Measurements from ENCODE around the gene TBC1D9B. TPM values are rescaled to one million over a fixed set of nuclear protein-coding genes. Genes with fewer than 3 reads are reported as not detected.

TBC1D9B gene
- total RNA-seq, 2 experiments from 2014 or later, result 70.5 to 72.7 TPM

DNA sequence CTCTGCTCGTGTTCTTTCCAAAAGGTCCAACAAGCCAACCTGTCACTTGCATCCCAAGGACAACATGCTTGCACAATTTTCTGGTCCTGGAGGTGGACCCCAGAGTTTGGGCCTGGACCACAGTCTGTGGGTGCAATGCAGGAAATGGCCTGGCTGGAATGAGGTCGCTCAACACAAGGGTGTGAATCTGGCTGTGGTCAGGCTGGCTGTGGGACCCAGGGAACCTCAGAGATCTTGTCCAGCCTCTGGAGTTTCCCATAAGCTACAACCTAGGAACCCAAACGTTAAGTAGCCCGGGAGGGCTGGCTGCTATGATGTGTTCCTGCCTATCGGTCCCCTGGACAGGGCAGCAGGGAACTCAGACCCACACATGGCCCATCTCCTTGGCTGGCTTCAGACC is 15.4 kb downstream of the TBC1D9B start:
- Mint-ChIP-seq H3K4me1 (ENCODE audit: low read depth) (no peaks in the 10 kb centered on the region), H3K27ac (no peak overlapping the region), H3K4me3 (no peak overlapping the region), H3K36me3 (ENCODE audit: low read depth) (peaks cover 24% of the 10 kb centered on the region), H3K9me3 (ENCODE audit: insufficient read depth) (no peaks in the 10 kb centered on the region), H3K27me3 (ENCODE audit: low read depth) (no peaks in the 10 kb centered on the region)
- DNase-seq (no peak), ATAC-seq (no peak)
- CTCF ChIA-PET, result no interaction called here
- POLR2A ChIA-PET, result no interaction called here

DNA sequence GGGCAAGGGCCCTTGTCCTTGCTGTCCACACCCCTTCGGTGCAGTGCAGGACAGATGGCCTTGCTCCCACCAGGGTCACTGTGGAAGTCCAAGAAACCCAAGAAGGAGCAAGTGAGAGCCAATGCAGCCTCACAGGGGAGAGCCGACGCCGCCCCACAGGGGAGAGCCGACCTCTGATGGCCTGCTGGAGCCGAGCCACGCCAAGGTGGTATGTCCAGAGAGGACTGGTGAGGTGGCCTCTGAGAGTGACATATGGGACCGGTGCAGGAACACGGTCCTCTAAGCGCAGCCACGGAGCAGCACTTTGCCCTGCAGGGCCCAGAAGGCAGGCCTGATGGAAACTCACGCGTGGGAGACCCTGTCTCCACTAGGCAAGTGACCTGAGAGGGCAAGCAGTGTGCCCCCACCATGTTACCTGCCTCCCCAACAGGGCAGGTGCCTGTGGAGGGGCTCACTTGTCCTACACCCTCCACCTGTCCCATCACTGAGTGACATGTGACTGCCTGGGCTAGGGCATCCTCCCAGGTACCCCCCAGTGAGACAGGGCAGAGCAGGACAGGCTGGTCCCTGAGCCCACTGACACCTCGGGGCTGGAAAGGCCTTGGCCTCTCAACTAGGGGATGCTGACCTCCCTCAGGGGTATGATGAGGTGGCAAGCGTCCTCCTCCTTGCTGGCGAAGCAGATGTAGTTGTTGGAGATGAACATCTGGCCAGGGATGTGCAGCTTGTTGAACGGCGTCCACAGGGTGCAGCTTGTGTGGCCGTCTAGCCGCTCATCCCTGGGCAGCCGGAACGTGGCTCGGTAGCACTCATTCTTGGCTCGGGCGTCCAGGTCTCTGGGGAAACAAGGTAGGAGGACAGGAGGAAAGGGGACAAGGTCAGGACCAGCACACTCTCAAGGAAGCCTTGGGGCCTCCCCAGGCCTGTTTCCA is 16.7 kb downstream of the TBC1D9B start:
- no peaks in the 10 kb centered on the region for H3K27me3 Mint-ChIP-seq (ENCODE audit: low read depth)
- H3K27ac Mint-ChIP-seq, result no peak overlapping the region
- no peak for ATAC-seq
- POLR2A ChIA-PET, result no interaction called here
- CTCF ChIA-PET, result no interaction called here
- H3K4me3 Mint-ChIP-seq, result no peak overlapping the region
- no peaks in the 10 kb centered on the region for H3K4me1 Mint-ChIP-seq (ENCODE audit: low read depth)
- H3K9me3 Mint-ChIP-seq (ENCODE audit: insufficient read depth), result no peaks in the 10 kb centered on the region
- peaks cover 37% of the 10 kb centered on the region for H3K36me3 Mint-ChIP-seq (ENCODE audit: low read depth)
- DNase-seq, result no peak

DNA sequence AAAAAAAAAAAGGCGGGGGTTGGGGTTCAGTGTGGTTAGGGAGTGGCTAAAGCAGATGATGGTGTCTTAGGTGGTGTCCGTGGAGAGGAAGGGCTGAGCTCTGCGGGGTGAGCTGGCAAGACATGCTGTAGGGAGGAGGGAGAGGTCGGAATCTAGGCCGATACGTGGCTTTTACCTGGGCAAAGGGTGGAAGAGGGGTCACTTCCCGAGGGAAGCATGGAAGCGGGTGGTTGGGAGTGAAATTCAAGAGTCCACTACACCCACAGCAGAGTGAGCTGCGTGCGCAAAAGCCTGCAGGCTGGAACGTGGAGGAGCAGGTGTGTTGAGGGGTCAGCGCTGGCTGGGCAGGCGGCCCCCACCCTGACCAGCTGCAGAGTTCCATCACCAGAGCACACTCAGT is 17.8 kb downstream of the TBC1D9B start:
- Mint-ChIP-seq H3K9me3 (ENCODE audit: insufficient read depth) (peaks cover 8% of the 10 kb centered on the region), H3K27ac (no peak overlapping the region), H3K27me3 (ENCODE audit: low read depth) (no peaks in the 10 kb centered on the region), H3K36me3 (ENCODE audit: low read depth) (peaks cover 46% of the 10 kb centered on the region), H3K4me3 (no peak overlapping the region), H3K4me1 (ENCODE audit: low read depth) (no peaks in the 10 kb centered on the region)
- DNase-seq (no peak), ATAC-seq (no peak)
- POLR2A ChIA-PET, result interaction anchor here (0.9 kb wide), 1 partner anchor 15 kb away, joined by 3 read pairs; no protein-coding TSS in a partner anchor
- CTCF ChIA-PET, result no interaction called here

GRCh38 chr5:179887802-179888201 is 19.9 kb downstream of the TBC1D9B start:
- H3K4me1 Mint-ChIP-seq (ENCODE audit: low read depth), result no peaks in the 10 kb centered on the region
- ATAC-seq (no peak), DNase-seq (no peak)
- H3K9me3 Mint-ChIP-seq (ENCODE audit: insufficient read depth), result peaks cover 17% of the 10 kb centered on the region
- ChIA-PET CTCF (no interaction called here), POLR2A (no interaction called here)
- no peak overlapping the region for H3K4me3 Mint-ChIP-seq
- H3K27me3 Mint-ChIP-seq (ENCODE audit: low read depth), result no peaks in the 10 kb centered on the region
- no peak overlapping the region for H3K27ac Mint-ChIP-seq
- H3K36me3 Mint-ChIP-seq (ENCODE audit: low read depth), result peaks cover 64% of the 10 kb centered on the region

DNA sequence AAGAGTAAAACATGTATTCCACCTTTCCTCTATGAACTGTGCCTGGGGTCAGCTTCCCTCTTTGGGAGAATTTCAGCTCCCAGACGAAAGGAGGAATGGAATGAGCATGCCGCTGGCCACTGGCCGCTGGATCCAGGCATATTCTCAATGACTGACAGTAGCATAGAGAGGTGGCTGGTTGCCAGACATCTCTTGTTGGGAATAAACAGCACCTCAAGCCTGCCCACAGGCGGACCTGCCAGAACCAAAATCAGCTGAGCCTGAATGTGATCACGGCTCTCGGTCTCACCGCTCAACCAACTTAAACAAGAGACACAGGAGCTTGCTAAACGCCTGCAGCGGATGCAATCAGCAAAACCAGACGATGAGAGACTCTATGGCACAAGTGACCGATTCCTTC is 20.6 kb downstream of the TBC1D9B start:
- Mint-ChIP-seq H3K9me3 (ENCODE audit: insufficient read depth) (peaks cover 17% of the 10 kb centered on the region), H3K4me3 (no peak overlapping the region), H3K36me3 (ENCODE audit: low read depth) (peaks cover 67% of the 10 kb centered on the region), H3K27me3 (ENCODE audit: low read depth) (no peaks in the 10 kb centered on the region), H3K27ac (no peak overlapping the region), H3K4me1 (ENCODE audit: low read depth) (no peaks in the 10 kb centered on the region)
- DNase-seq (no peak), ATAC-seq (no peak)
- ChIA-PET POLR2A (no interaction called here), CTCF (no interaction called here)

DNA sequence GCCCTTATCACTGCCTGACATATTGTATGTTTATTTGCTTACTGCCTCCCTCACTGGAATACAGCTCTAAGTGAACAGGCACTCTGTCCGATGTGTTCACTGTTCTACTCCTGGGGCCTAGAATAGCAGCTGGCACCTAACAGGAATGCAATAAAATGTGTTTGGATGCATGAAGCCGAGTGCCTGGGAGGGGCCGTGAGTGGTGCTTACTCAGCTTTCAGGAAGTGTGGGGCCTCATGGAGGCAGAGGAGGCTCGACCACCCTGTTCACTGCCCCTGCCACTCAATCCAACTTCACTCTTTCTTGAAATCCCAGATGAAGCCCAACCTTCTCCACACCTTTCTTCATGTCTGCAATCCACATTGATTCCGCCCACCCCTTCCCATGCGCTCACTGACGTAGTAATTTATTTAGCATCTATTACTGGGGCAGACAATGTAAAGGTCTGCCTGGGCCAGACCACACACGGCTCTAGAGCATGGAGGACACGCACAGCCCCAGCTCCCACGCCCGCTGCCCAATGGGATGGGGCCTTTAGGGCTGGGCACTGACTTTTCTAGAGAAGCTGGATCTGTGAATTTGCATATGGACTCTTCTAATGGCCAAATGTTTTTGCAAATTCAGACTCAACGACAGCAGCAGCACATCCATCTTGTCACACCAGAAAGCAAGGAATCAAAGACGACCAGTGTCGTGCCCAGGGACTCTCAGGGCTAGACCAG is 21.3 kb downstream of the TBC1D9B start:
- no peak overlapping the region for H3K4me3 Mint-ChIP-seq
- DNase-seq (no peak), ATAC-seq (no peak)
- H3K27ac Mint-ChIP-seq, result no peak overlapping the region
- H3K9me3 Mint-ChIP-seq (ENCODE audit: insufficient read depth), result peaks cover 17% of the 10 kb centered on the region
- H3K27me3 Mint-ChIP-seq (ENCODE audit: low read depth), result no peaks in the 10 kb centered on the region
- no peaks in the 10 kb centered on the region for H3K4me1 Mint-ChIP-seq (ENCODE audit: low read depth)
- ChIA-PET CTCF (no interaction called here), POLR2A (no interaction called here)
- H3K36me3 Mint-ChIP-seq (ENCODE audit: low read depth), result peaks cover 67% of the 10 kb centered on the region

- Mint-ChIP-seq H3K4me3 (no peak overlapping the region), H3K36me3 (ENCODE audit: low read depth) (peaks cover 67% of the 10 kb centered on the region), H3K27ac (no peak overlapping the region), H3K9me3 (ENCODE audit: insufficient read depth) (peaks cover 17% of the 10 kb centered on the region), H3K27me3 (ENCODE audit: low read depth) (no peaks in the 10 kb centered on the region), H3K4me1 (ENCODE audit: low read depth) (no peaks in the 10 kb centered on the region)
- DNase-seq (no peak), ATAC-seq (no peak)
- ChIA-PET CTCF (no interaction called here), POLR2A (no interaction called here)
Measured at GRCh38 chr5:179885491-179886090, 22.1 kb downstream of the TBC1D9B start.

- peaks cover 17% of the 10 kb centered on the region for H3K9me3 Mint-ChIP-seq (ENCODE audit: insufficient read depth)
- ChIA-PET CTCF (interaction anchor here (0.5 to 1.1 kb wide), 2 partner anchors 8 to 23 kb away, joined by 3 read pairs; no protein-coding TSS in a partner anchor), POLR2A (no interaction called here)
- no peaks in the 10 kb centered on the region for H3K27me3 Mint-ChIP-seq (ENCODE audit: low read depth)
- no peak overlapping the region for H3K27ac Mint-ChIP-seq
- ATAC-seq, result no peak
- DNase-seq, result no peak
- H3K4me3 Mint-ChIP-seq, result no peak overlapping the region
- H3K36me3 Mint-ChIP-seq (ENCODE audit: low read depth), result peaks cover 56% of the 10 kb centered on the region
- H3K4me1 Mint-ChIP-seq (ENCODE audit: low read depth), result no peaks in the 10 kb centered on the region
Measured at GRCh38 chr5:179883163-179883562, 24.5 kb downstream of the TBC1D9B start.

GRCh38 chr5:179882338-179882737 is 25.4 kb downstream of the TBC1D9B start:
- ChIA-PET POLR2A (no interaction called here), CTCF (interaction anchor here (1.3 kb wide), 1 partner anchor 21 kb away, joined by 3 read pairs; no protein-coding TSS in a partner anchor)
- DNase-seq, result no peak

DNA sequence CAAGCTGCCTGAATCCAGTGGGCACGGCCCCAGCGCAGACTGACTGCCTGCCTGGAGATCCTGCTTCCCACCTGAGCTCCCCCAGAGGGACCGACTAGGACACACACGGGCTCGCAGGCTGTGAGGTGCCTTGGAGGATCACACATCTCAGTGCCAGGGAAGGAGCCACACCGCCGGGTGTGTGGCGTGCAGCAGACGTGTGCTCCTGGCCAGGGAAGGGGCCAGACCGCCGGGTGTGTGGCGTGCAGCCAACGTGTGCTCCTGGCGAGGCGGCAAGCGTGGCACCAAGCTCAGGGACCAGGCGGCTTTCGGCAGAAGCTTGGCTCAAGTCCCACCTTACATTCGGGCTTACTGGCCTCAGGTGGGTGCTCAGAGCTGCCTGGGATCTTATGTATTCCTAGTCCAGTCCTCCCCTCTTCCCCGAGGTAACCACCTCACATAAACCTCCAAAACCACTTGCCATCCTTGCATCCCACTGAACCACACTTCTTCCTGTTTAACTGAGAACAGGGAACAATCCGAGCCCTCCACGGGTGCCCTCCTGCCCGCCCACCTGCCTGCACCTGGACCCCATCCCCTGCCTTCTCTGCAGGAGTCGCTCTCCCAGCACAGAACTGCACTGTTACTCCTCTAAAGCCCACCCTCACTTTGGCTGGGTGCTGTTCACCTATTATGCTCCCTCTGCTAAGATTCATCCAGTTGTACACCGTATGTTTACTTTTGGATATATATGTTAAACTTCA is 26.7 kb downstream of the TBC1D9B start:
- no peak for DNase-seq
- Mint-ChIP-seq H3K27ac (no peak overlapping the region), H3K36me3 (ENCODE audit: low read depth) (peaks cover 45% of the 10 kb centered on the region), H3K4me3 (no peak overlapping the region), H3K4me1 (ENCODE audit: low read depth) (no peaks in the 10 kb centered on the region), H3K27me3 (ENCODE audit: low read depth) (no peaks in the 10 kb centered on the region), H3K9me3 (ENCODE audit: insufficient read depth) (peaks cover 17% of the 10 kb centered on the region)
- ATAC-seq, result no peak
- CTCF ChIA-PET, result no interaction called here
- POLR2A ChIA-PET, result interaction anchor here (0.6 kb wide), 1 partner anchor 20 kb away, joined by 4 read pairs; no protein-coding TSS in a partner anchor

More at GRCh38 chr5:179882338-179882737, 25.4 kb downstream of the TBC1D9B start:
- peaks cover 54% of the 10 kb centered on the region for H3K36me3 Mint-ChIP-seq (ENCODE audit: low read depth)
- H3K4me3 Mint-ChIP-seq, result no peak overlapping the region
- H3K4me1 Mint-ChIP-seq (ENCODE audit: low read depth), result no peaks in the 10 kb centered on the region
- no peaks in the 10 kb centered on the region for H3K27me3 Mint-ChIP-seq (ENCODE audit: low read depth)
- no peak overlapping the region for H3K27ac Mint-ChIP-seq
- H3K9me3 Mint-ChIP-seq (ENCODE audit: insufficient read depth), result peaks cover 17% of the 10 kb centered on the region
- ATAC-seq, result no peak

- ATAC-seq (no peak), DNase-seq (no peak)
- no peak overlapping the region for H3K4me3 Mint-ChIP-seq
- no peaks in the 10 kb centered on the region for H3K27me3 Mint-ChIP-seq (ENCODE audit: low read depth)
- H3K9me3 Mint-ChIP-seq (ENCODE audit: insufficient read depth), result peaks cover 11% of the 10 kb centered on the region
- CTCF ChIA-PET, result no interaction called here
- H3K27ac Mint-ChIP-seq, result no peak overlapping the region
- H3K36me3 Mint-ChIP-seq (ENCODE audit: low read depth), result peaks cover 39% of the 10 kb centered on the region
- no peaks in the 10 kb centered on the region for H3K4me1 Mint-ChIP-seq (ENCODE audit: low read depth)
- POLR2A ChIA-PET, result interaction anchor here (0.6 kb wide), 1 partner anchor 12 kb away, joined by 3 read pairs; no protein-coding TSS in a partner anchor
Measured at GRCh38 chr5:179880066-179880650, 27.5 kb downstream of the TBC1D9B start.

All from activated CD8-positive, alpha-beta T cell treated with anti-CD3 and anti-CD28 coated beads, Interleukin-2, amount 10 ng/mL, durations not matched to agents 7 days and 5 days (primary cell).